ENCODE data around the gene LRMDA. TPM values are rescaled to one million over a fixed set of nuclear protein-coding genes. Genes with fewer than 3 reads are reported as not detected.

The LRMDA gene
- total RNA-seq, 3 donors from 2014 or later (not counting 1 experiment from before 2014, with no cell fraction given) = 1.4 to 2.4 (median 2.1) TPM

DNA sequence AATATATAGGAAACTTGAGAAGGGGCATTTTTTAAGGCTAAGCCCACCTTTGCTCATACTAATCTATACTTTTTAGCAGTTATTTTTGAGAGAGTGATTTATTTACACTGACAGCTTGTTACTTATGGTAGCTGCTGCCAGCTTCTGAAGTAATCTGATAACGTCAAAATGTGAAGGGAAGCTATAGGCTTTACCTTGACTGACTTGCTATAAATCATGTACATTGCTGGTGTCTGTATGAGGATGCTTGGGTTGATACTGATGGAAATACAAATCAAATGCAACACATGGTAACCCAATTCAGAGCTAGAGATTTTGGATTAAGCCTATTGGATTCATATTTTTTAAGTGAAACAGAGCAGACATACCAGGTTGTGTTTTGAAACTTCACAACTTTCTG, 299.4 kb downstream of the LRMDA start:
- no peak overlapping the region for H3K4me3 Mint-ChIP-seq
- no peak overlapping the region for H3K27ac Mint-ChIP-seq
- ATAC-seq (no peak), DNase-seq (no peak)
- Histone ChIP-seq H3K9me3 (ENCODE audit: control insufficient read depth, insufficient read depth, low read length) (no peaks in the 10 kb centered on the region), H3K4me3 (ENCODE audit: low read length) (no peak overlapping the region), H3K4me1 (ENCODE audit: control insufficient read depth, insufficient read depth, low read length) (no peaks in the 10 kb centered on the region), H3K36me3 (ENCODE audit: control insufficient read depth, insufficient read depth, low read length) (no peaks in the 10 kb centered on the region), H3K27ac (ENCODE audit: low read length) (no peak overlapping the region), H3K27me3 (ENCODE audit: control insufficient read depth, insufficient read depth, low read length) (no peaks in the 10 kb centered on the region)
- intact Hi-C loops (cut with micrococcal nuclease) = no loop called here
- H3K27me3 Mint-ChIP-seq (ENCODE audit: low read depth in 2 of 2) = peaks cover 6 to 13% of the 10 kb centered on the region in 2 donors
- no peaks in the 10 kb centered on the region for H3K36me3 Mint-ChIP-seq
- no peaks in the 10 kb centered on the region for H3K4me1 Mint-ChIP-seq
- no peaks in the 10 kb centered on the region for H3K9me3 Mint-ChIP-seq
- WGBS (ENCODE audit: insufficient coverage) = 30% methylated on average over 1 of the region's 1 CpG
- TF ChIP-seq, protein P1, sequence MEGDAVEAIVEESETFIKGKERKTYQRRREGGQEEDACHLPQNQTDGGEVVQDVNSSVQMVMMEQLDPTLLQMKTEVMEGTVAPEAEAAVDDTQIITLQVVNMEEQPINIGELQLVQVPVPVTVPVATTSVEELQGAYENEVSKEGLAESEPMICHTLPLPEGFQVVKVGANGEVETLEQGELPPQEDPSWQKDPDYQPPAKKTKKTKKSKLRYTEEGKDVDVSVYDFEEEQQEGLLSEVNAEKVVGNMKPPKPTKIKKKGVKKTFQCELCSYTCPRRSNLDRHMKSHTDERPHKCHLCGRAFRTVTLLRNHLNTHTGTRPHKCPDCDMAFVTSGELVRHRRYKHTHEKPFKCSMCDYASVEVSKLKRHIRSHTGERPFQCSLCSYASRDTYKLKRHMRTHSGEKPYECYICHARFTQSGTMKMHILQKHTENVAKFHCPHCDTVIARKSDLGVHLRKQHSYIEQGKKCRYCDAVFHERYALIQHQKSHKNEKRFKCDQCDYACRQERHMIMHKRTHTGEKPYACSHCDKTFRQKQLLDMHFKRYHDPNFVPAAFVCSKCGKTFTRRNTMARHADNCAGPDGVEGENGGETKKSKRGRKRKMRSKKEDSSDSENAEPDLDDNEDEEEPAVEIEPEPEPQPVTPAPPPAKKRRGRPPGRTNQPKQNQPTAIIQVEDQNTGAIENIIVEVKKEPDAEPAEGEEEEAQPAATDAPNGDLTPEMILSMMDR (IDR thresholded peaks at IDR 0.05) = no peak

GRCh38 chr10:75733135-75733890, 301.9 kb downstream of the LRMDA start:
- H3K4me3 ChIP-seq (ENCODE audit: low read length) = no peak overlapping the region
- Mint-ChIP-seq H3K36me3 (no peaks in the 10 kb centered on the region), H3K4me3 (no peak overlapping the region), H3K27ac (no peak overlapping the region), H3K27me3 (ENCODE audit: low read depth in 2 of 2) (peaks cover 6 to 9% of the 10 kb centered on the region in 2 donors), H3K4me1 (no peaks in the 10 kb centered on the region), H3K9me3 (no peaks in the 10 kb centered on the region)
- ATAC-seq (no peak), DNase-seq (no peak)
- no peaks in the 10 kb centered on the region for H3K9me3 ChIP-seq (ENCODE audit: control insufficient read depth, insufficient read depth, low read length)
- H3K27me3 ChIP-seq (ENCODE audit: control insufficient read depth, insufficient read depth, low read length) = no peaks in the 10 kb centered on the region
- no peak overlapping the region for H3K27ac ChIP-seq (ENCODE audit: low read length)
- 81% methylated on average over 2 of the region's 2 CpGs for WGBS (ENCODE audit: insufficient coverage)
- H3K4me1 ChIP-seq (ENCODE audit: control insufficient read depth, insufficient read depth, low read length) = no peaks in the 10 kb centered on the region
- TF ChIP-seq, protein P1 (IDR thresholded peaks at IDR 0.05) = no peak
- intact Hi-C loops (cut with micrococcal nuclease) = no loop called here
- no peaks in the 10 kb centered on the region for H3K36me3 ChIP-seq (ENCODE audit: control insufficient read depth, insufficient read depth, low read length)

DNA sequence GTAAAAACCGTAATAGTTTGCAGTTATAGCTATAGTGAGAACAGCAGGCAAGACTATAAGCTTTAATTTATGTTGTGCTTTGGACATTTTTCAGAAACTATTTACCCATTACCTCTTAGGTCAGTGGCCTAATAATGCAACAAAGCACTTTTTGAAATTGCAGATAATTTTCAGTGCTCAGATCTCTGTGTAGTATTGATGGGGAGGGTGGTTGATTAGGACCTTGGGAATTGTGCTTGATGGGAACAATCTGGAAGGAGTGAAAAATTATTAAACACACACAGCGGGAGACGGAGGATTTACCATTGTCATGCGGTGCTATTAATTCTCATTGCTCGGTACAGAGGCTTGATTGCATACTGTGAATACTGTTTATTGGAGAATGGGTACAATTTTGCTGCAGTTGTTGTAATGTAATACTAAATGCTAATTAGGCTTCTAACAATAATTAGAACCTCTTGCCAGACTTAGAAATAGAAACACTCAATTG, 304.8 kb downstream of the LRMDA start:
- DNase-seq = no peak
- H3K9me3 ChIP-seq (ENCODE audit: control insufficient read depth, insufficient read depth, low read length) = no peaks in the 10 kb centered on the region
- WGBS (ENCODE audit: insufficient coverage) = 98% methylated on average over 5 of the region's 5 CpGs
- no peaks in the 10 kb centered on the region for H3K36me3 Mint-ChIP-seq
- intact Hi-C loops (cut with micrococcal nuclease) = no loop called here
- H3K27ac ChIP-seq (ENCODE audit: low read length) = no peak overlapping the region
- TF ChIP-seq, protein P1 (IDR thresholded peaks at IDR 0.05) = no peak
- no peak overlapping the region for H3K4me3 Mint-ChIP-seq
- peaks cover 6 to 7% of the 10 kb centered on the region in 2 donors for H3K27me3 Mint-ChIP-seq (ENCODE audit: low read depth in 2 of 2)
- H3K27me3 ChIP-seq (ENCODE audit: control insufficient read depth, insufficient read depth, low read length) = no peaks in the 10 kb centered on the region
- no peak overlapping the region for H3K4me3 ChIP-seq (ENCODE audit: low read length)
- H3K9me3 Mint-ChIP-seq = no peaks in the 10 kb centered on the region
- no peak overlapping the region for H3K27ac Mint-ChIP-seq
- H3K36me3 ChIP-seq (ENCODE audit: control insufficient read depth, insufficient read depth, low read length) = no peaks in the 10 kb centered on the region
- no peaks in the 10 kb centered on the region for H3K4me1 Mint-ChIP-seq
- no peak for ATAC-seq
- no peaks in the 10 kb centered on the region for H3K4me1 ChIP-seq (ENCODE audit: control insufficient read depth, insufficient read depth, low read length)

All from natural killer cell (primary cell).